Measurements from ENCODE around the gene CAND2.

Gene CAND2

GRCh38 chr3:12816521-12817342 is 20.3 kb downstream of the CAND2 start:
- Mint-ChIP-seq H3K36me3 (ENCODE audit: low read depth) (peaks cover 9% of the 10 kb centered on the region), H3K27me3 (ENCODE audit: low read depth) (no peaks in the 10 kb centered on the region), H3K27ac (no peak overlapping the region), H3K4me3 (no peak overlapping the region), H3K4me1 (no peaks in the 10 kb centered on the region), H3K9me3 (no peaks in the 10 kb centered on the region)
- TF ChIP-seq, protein P1, sequence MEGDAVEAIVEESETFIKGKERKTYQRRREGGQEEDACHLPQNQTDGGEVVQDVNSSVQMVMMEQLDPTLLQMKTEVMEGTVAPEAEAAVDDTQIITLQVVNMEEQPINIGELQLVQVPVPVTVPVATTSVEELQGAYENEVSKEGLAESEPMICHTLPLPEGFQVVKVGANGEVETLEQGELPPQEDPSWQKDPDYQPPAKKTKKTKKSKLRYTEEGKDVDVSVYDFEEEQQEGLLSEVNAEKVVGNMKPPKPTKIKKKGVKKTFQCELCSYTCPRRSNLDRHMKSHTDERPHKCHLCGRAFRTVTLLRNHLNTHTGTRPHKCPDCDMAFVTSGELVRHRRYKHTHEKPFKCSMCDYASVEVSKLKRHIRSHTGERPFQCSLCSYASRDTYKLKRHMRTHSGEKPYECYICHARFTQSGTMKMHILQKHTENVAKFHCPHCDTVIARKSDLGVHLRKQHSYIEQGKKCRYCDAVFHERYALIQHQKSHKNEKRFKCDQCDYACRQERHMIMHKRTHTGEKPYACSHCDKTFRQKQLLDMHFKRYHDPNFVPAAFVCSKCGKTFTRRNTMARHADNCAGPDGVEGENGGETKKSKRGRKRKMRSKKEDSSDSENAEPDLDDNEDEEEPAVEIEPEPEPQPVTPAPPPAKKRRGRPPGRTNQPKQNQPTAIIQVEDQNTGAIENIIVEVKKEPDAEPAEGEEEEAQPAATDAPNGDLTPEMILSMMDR (IDR thresholded peaks at IDR 0.05; ENCODE audit: unreplicated experiment in 3 of 3) = no peak

GRCh38 chr3:12817343-12817710 is 20.8 kb downstream of the CAND2 start:
- Mint-ChIP-seq H3K4me3 (no peak overlapping the region), H3K36me3 (ENCODE audit: low read depth) (peaks cover 9% of the 10 kb centered on the region), H3K27me3 (ENCODE audit: low read depth) (no peaks in the 10 kb centered on the region), H3K9me3 (no peaks in the 10 kb centered on the region), H3K27ac (no peak overlapping the region), H3K4me1 (no peaks in the 10 kb centered on the region)
- TF ChIP-seq, protein P1 (IDR thresholded peaks at IDR 0.05; ENCODE audit: unreplicated experiment in 3 of 3) = no peak

- no peak overlapping the region for H3K4me3 Mint-ChIP-seq
- peaks cover 13% of the 10 kb centered on the region for H3K36me3 Mint-ChIP-seq (ENCODE audit: low read depth)
- no peaks in the 10 kb centered on the region for H3K9me3 Mint-ChIP-seq
- no peak overlapping the region for H3K27ac Mint-ChIP-seq
- TF ChIP-seq, protein P1 (IDR thresholded peaks at IDR 0.05; ENCODE audit: unreplicated experiment in 3 of 3) = no peak
- H3K27me3 Mint-ChIP-seq (ENCODE audit: low read depth) = no peaks in the 10 kb centered on the region
- peaks cover 5% of the 10 kb centered on the region for H3K4me1 Mint-ChIP-seq
These were observed 21.8 kb downstream of the CAND2 start for GRCh38 chr3:12818273-12818672.

DNA sequence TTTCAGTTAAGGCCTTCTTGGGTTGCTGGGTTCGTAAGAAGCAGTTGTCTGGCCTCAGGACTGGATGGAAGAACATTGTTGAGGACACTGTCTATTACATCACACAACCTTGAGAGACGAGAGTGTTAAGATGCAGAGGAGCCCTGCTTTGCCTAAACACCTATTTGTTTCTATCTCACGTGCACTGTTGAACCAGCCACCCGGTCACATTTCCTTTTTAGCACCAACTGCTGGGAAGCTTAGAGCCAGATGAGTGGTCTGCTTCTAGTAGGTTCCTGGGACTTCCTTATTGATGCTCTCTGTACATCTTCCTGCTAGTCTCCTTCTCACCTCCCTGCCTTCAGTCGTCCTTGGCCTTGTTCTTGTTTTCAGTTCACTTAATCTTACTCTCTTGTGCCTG is 22.3 kb downstream of the CAND2 start:
- Mint-ChIP-seq H3K27ac (no peak overlapping the region), H3K4me1 (peaks cover 5% of the 10 kb centered on the region), H3K27me3 (ENCODE audit: low read depth) (no peaks in the 10 kb centered on the region), H3K36me3 (ENCODE audit: low read depth) (peaks cover 13% of the 10 kb centered on the region), H3K4me3 (no peak overlapping the region), H3K9me3 (no peaks in the 10 kb centered on the region)
- TF ChIP-seq, protein P1 (IDR thresholded peaks at IDR 0.05; ENCODE audit: unreplicated experiment in 3 of 3) = no peak

- peak overlapping the region; percentile 23 to 64 (median 31) for H3K27ac Mint-ChIP-seq
- TF ChIP-seq, protein P1 (IDR thresholded peaks at IDR 0.05; ENCODE audit: unreplicated experiment in 3 of 3) = peak in 2 of 3 experiments; percentile 33 to 51
- H3K4me1 Mint-ChIP-seq = peaks cover 5% of the 10 kb centered on the region
- no peaks in the 10 kb centered on the region for H3K9me3 Mint-ChIP-seq
- no peak overlapping the region for H3K4me3 Mint-ChIP-seq
- H3K27me3 Mint-ChIP-seq (ENCODE audit: low read depth) = no peaks in the 10 kb centered on the region
- H3K36me3 Mint-ChIP-seq (ENCODE audit: low read depth) = peaks cover 17% of the 10 kb centered on the region
These were observed 26.4 kb downstream of the CAND2 start for GRCh38 chr3:12822725-12823373.
